Neural cell (in vitro differentiated cells): ENCODE data around the gene CAMK2A. TPM values are rescaled to one million over a fixed set of nuclear protein-coding genes. Genes with fewer than 3 reads are reported as not detected.

Source experiments
- H2AFZ ChIP-seq: fragments of 200-600, 300-800 bp; sonication (generic), shearing (Covaris generic); 2 replicates; pipeline ENCODE4 v1.6.0; 2014; ENCODE audit warnings: low read depth, mild to moderate bottlenecking, antibody characterized with exemption, low read length, moderate library complexity
- H3F3A ChIP-seq: fragments of 200-600 bp; shearing (Covaris generic); 2 replicates; pipeline ENCODE4 v1.6.1; 2016; ENCODE audit warnings: mild to moderate bottlenecking, moderate library complexity, mixed read lengths, antibody characterized with exemption, low read length; ENCODE audit not compliant: insufficient read depth, poor library complexity, severe bottlenecking
- H3K27ac ChIP-seq: fragments of 200-600, 300-800 bp; sonication (generic), shearing (Covaris generic); 2 replicates; pipeline ENCODE4 v1.5.1; 2014; ENCODE audit warnings: mild to moderate bottlenecking, low read length, moderate library complexity
- H3K27me3 ChIP-seq: fragments of 300-800, 200-600 bp; sonication (generic), shearing (Covaris generic); 2 replicates; pipeline ENCODE4 v1.6.0; 2014; ENCODE audit warnings: mild to moderate bottlenecking, low read depth, low read length, moderate library complexity; ENCODE audit not compliant: insufficient read depth
- H3K36me3 ChIP-seq: fragments of 300-800, 200-600 bp; sonication (generic), shearing (Covaris generic); 2 replicates; pipeline ENCODE4 v1.5.1; 2014; ENCODE audit warnings: mild to moderate bottlenecking, antibody characterized with exemption, low read length, moderate library complexity; ENCODE audit not compliant: insufficient read depth
- H3K4me2 ChIP-seq: fragments of 300-800, 200-600 bp; sonication (generic), shearing (Covaris generic); 2 replicates; pipeline ENCODE4 v1.6.0; 2014; ENCODE audit warnings: mild to moderate bottlenecking, low read length
- H3K4me3 ChIP-seq: fragments of 300-800, 200-600 bp; sonication (generic), shearing (Covaris generic); 2 replicates; pipeline ENCODE4 v1.5.1; 2014; ENCODE audit warnings: mild to moderate bottlenecking, low read length, moderate library complexity
- H3K79me2 ChIP-seq: fragments of 200-600 bp; shearing (Covaris generic); replicated peaks from 2 replicates; pipeline ENCODE4 v1.6.0; 2014; ENCODE audit warnings: mild to moderate bottlenecking, low read length, moderate library complexity; ENCODE audit not compliant: insufficient read depth
- H3K9ac ChIP-seq: fragments of 300-800, 200-600 bp; sonication (generic), shearing (Covaris generic); 2 replicates; pipeline ENCODE4 v1.6.1; 2016; ENCODE audit warnings: mild to moderate bottlenecking, low read length, mixed read lengths
- H3K9me2 ChIP-seq: fragments of 200-600 bp; shearing (Covaris generic); 2 replicates; pipeline ENCODE4 v1.6.1; 2016; ENCODE audit warnings: mild to moderate bottlenecking, low read length, mixed read lengths; ENCODE audit not compliant: insufficient read depth
- H3K9me3 ChIP-seq: fragments of 200-600, 300-800 bp; sonication (generic), shearing (Covaris generic); 2 replicates; pipeline ENCODE4 v1.6.1; 2016; ENCODE audit warnings: mild to moderate bottlenecking, mixed run types, low read length, moderate library complexity, mixed read lengths
- H4K20me1 ChIP-seq: fragments of 200-600 bp; shearing (Covaris generic); 2 replicates; pipeline ENCODE4 v1.6.1; 2016; ENCODE audit warnings: mild to moderate bottlenecking, mixed run types; ENCODE audit not compliant: insufficient read depth
- EP300 ChIP-seq: fragments of 450-650 bp; conservative IDR thresholded peaks from 2 replicates; pipeline ENCODE4 v1.6.1; 2014; ENCODE audit warnings: antibody characterized with exemption, mild to moderate bottlenecking, moderate library complexity; ENCODE audit not compliant: poor library complexity, severe bottlenecking
- EZH2 ChIP-seq: fragments of 200-600, 300-800 bp; shearing (Covaris generic), sonication (generic); IDR thresholded peaks from 2 replicates; pipeline ENCODE4 v1.6.1; 2014; ENCODE audit warnings: antibody characterized with exemption, low read length, borderline replicate concordance, mild to moderate bottlenecking; ENCODE audit not compliant: insufficient read depth, poor library complexity, severe bottlenecking
- MXI1 ChIP-seq: fragments of 450-650 bp; conservative IDR thresholded peaks from 2 replicates; pipeline ENCODE4 v1.6.1; 2014; ENCODE audit warnings: antibody characterized with exemption, mild to moderate bottlenecking; ENCODE audit not compliant: poor library complexity, severe bottlenecking
- POLR2AphosphoS5 ChIP-seq: IDR thresholded peaks from 2 replicates; pipeline ENCODE4 v1.6.1; 2012
- RAD21 ChIP-seq: fragments of 450-650 bp; conservative IDR thresholded peaks from 2 replicates; pipeline ENCODE4 v1.6.1; 2014; ENCODE audit warnings: antibody characterized with exemption, mild to moderate bottlenecking, moderate library complexity
- SMC3 ChIP-seq: fragments of 450-650 bp; conservative IDR thresholded peaks from 2 replicates; pipeline ENCODE4 v1.6.1; 2014; ENCODE audit warnings: antibody characterized with exemption, mild to moderate bottlenecking, moderate library complexity; ENCODE audit not compliant: poor library complexity
- TAF1 ChIP-seq: IDR thresholded peaks from 2 replicates; pipeline ENCODE4 v1.6.1; 2012; ENCODE audit warnings: low read depth
- polyA plus RNA-seq: library from polyadenylated mRNA; depleted of rRNA; stranded (reverse); fragments of >200 nt; gene quantifications from 2 replicates; pipeline ENCODE4 v1.2.3, GENCODE V29; 2014
- TF ChIP-seq, protein P1 (sequence below): IDR thresholded peaks from 2 replicates; pipeline ENCODE4 v1.6.1; 2012; ENCODE audit warnings: borderline replicate concordance
- TF ChIP-seq, protein P2 (sequence below): fragments of 450-650 bp; IDR thresholded peaks from 2 replicates; pipeline ENCODE4 v1.5.1; 2014; ENCODE audit warnings: antibody characterized with exemption, mild to moderate bottlenecking, moderate library complexity; ENCODE audit not compliant: poor library complexity, severe bottlenecking

The CAMK2A gene
- polyA plus RNA-seq, 1 donor from 2014 or later, result 61.7 TPM

DNA sequence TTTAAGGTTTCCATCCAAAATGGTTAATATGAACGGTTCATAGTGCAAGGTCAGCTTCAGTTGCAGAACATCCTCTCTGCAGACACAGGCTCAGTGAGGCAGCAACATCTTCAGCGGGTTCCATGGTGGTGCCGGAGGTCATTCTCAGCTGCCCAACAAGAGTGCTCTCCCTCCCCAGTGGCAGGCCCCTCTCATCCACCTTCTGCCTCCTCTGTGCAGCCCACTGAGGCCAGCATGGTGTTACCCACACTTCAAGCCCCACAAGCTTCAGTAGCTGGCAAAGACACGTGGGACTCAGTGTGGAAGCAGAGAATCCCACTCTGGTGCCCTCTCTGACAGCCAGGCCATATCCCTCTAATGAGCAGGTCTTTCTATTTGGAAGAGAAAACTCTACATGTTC is 17.2 kb upstream of the CAMK2A start:
- Histone ChIP-seq H3K36me3 (no peaks in the 10 kb centered on the region), H3F3A (peaks cover 15% of the 10 kb centered on the region), H4K20me1 (no peaks in the 10 kb centered on the region), H3K9me3 (no peaks in the 10 kb centered on the region), H3K4me3 (no peak overlapping the region), H2AFZ (no peak overlapping the region), H3K27ac (no peak overlapping the region), H3K27me3 (peaks cover 19% of the 10 kb centered on the region), H3K4me2 (no peak overlapping the region), H3K9ac (no peak overlapping the region), H3K9me2 (no peaks in the 10 kb centered on the region), H3K79me2 (no peaks in the 10 kb centered on the region)
- no peak for TF ChIP-seq TAF1
- TF ChIP-seq MXI1, result no peak
- TF ChIP-seq, protein P1, sequence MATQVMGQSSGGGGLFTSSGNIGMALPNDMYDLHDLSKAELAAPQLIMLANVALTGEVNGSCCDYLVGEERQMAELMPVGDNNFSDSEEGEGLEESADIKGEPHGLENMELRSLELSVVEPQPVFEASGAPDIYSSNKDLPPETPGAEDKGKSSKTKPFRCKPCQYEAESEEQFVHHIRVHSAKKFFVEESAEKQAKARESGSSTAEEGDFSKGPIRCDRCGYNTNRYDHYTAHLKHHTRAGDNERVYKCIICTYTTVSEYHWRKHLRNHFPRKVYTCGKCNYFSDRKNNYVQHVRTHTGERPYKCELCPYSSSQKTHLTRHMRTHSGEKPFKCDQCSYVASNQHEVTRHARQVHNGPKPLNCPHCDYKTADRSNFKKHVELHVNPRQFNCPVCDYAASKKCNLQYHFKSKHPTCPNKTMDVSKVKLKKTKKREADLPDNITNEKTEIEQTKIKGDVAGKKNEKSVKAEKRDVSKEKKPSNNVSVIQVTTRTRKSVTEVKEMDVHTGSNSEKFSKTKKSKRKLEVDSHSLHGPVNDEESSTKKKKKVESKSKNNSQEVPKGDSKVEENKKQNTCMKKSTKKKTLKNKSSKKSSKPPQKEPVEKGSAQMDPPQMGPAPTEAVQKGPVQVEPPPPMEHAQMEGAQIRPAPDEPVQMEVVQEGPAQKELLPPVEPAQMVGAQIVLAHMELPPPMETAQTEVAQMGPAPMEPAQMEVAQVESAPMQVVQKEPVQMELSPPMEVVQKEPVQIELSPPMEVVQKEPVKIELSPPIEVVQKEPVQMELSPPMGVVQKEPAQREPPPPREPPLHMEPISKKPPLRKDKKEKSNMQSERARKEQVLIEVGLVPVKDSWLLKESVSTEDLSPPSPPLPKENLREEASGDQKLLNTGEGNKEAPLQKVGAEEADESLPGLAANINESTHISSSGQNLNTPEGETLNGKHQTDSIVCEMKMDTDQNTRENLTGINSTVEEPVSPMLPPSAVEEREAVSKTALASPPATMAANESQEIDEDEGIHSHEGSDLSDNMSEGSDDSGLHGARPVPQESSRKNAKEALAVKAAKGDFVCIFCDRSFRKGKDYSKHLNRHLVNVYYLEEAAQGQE, result no peak
- no peak for TF ChIP-seq EP300
- no peak for TF ChIP-seq RAD21
- TF ChIP-seq, protein P2, sequence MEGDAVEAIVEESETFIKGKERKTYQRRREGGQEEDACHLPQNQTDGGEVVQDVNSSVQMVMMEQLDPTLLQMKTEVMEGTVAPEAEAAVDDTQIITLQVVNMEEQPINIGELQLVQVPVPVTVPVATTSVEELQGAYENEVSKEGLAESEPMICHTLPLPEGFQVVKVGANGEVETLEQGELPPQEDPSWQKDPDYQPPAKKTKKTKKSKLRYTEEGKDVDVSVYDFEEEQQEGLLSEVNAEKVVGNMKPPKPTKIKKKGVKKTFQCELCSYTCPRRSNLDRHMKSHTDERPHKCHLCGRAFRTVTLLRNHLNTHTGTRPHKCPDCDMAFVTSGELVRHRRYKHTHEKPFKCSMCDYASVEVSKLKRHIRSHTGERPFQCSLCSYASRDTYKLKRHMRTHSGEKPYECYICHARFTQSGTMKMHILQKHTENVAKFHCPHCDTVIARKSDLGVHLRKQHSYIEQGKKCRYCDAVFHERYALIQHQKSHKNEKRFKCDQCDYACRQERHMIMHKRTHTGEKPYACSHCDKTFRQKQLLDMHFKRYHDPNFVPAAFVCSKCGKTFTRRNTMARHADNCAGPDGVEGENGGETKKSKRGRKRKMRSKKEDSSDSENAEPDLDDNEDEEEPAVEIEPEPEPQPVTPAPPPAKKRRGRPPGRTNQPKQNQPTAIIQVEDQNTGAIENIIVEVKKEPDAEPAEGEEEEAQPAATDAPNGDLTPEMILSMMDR, result no peak
- TF ChIP-seq POLR2AphosphoS5, result no peak
- TF ChIP-seq EZH2, result no peak
- no peak for TF ChIP-seq SMC3

DNA sequence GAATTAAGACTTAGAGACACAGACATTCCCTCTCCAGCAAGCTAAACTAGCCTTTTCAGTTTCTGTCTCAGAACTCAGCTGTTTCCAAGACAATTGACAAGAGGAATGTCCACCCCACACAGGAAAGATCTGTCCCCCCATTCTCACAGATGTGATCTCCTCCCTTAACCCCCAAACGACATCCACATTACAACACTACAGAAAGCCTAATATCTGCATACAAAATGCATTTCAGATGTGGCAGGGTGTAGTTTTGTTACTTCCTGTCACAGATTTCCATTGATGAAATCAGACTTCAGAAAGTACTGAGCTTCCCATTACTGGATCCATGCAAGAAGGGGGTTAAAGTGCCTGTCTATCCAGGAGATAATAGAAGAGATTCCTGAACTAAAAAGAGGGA is 16.0 kb upstream of the CAMK2A start:
- H3K4me3 ChIP-seq, result no peak overlapping the region
- no peaks in the 10 kb centered on the region for H4K20me1 ChIP-seq
- no peak overlapping the region for H3K4me2 ChIP-seq
- no peak overlapping the region for H3K27ac ChIP-seq
- H3K79me2 ChIP-seq, result no peaks in the 10 kb centered on the region
- no peaks in the 10 kb centered on the region for H3K9me3 ChIP-seq
- peaks cover 29% of the 10 kb centered on the region for H3K27me3 ChIP-seq
- no peak overlapping the region for H3K9ac ChIP-seq
- no peak overlapping the region for H2AFZ ChIP-seq
- H3K9me2 ChIP-seq, result no peaks in the 10 kb centered on the region
- H3K36me3 ChIP-seq, result no peaks in the 10 kb centered on the region
- no peak for TF ChIP-seq SMC3
- no peak for TF ChIP-seq MXI1
- TF ChIP-seq, protein P1, result no peak
- no peak for TF ChIP-seq EZH2
- TF ChIP-seq, protein P2, result no peak
- TF ChIP-seq EP300, result no peak
- peaks cover 13% of the 10 kb centered on the region for H3F3A ChIP-seq
